Endothelial cell of umbilical vein (primary cell): ENCODE measurements around the gene COL28A1. TPM values are rescaled to one million over a fixed set of nuclear protein-coding genes. Genes with fewer than 3 reads are reported as not detected.

Experiments
- BruUV-seq: library from RNA; stranded (reverse); fragments of 400-500 nt; replicated peaks from 2 replicates; lab custom pipeline; 2021; lab: Mats Ljungman, UMichigan
- CTCF ChIA-PET: fragments of 300-600, 350-600 bp; sonication (Branson Sonifier 250); formaldehyde crosslinking; loops from one replicate; lab custom pipeline; 2021; ENCODE audit warnings: antibody characterized with exemption, inconsistent platforms; lab: Charles Lee
- POLR2A ChIA-PET: fragments of 300-600, 350-600 bp; sonication (Branson Sonifier 250); formaldehyde crosslinking; loops from one replicate; lab custom pipeline; 2021; ENCODE audit warnings: antibody characterized with exemption, inconsistent platforms; lab: Charles Lee
- DNase-seq: peaks from one replicate; pipeline ENCODE4 v3.0.0-alpha.2; 2011; ENCODE audit warnings: low read depth, low spot score
- FAIRE-seq: peaks from 2 replicates; lab custom pipeline; 2011; peaks lifted over from hg19 to GRCh38; lab: Jason Lieb, UNC
- H2AFZ ChIP-seq: 2 replicates; pipeline ENCODE4 v1.6.0; 2012; ENCODE audit warnings: low read depth, low read length, control low read depth, inconsistent platforms
- H3K27ac ChIP-seq: 2 replicates; pipeline ENCODE4 v1.5.1; 2011; ENCODE audit warnings: low read depth, mild to moderate bottlenecking, control low read depth, low read length, moderate library complexity; ENCODE audit not compliant: insufficient read depth
- H3K27me3 ChIP-seq, 2 experiments: 2 replicates each; pipeline versions ENCODE4 v1.6.0 to v1.6.1; 2011; ENCODE audit warnings: low read length in 2 of 2, mixed read lengths in 1 of 2; ENCODE audit not compliant: control insufficient read depth in 2 of 2, insufficient read depth in 2 of 2
- H3K36me3 ChIP-seq, 2 experiments: 2 replicates in 1 of 2; 3 replicates in 1 of 2; pipeline ENCODE4 v1.5.1; 2011; ENCODE audit warnings: low read length in 2 of 2, mild to moderate bottlenecking in 1 of 2, moderate library complexity in 1 of 2; ENCODE audit not compliant: control insufficient read depth in 2 of 2, insufficient read depth in 2 of 2; ENCODE audit errors: extremely low read depth in 1 of 2
- H3K4me1 ChIP-seq: 3 replicates; pipeline ENCODE4 v1.5.1; 2011; ENCODE audit warnings: mild to moderate bottlenecking, low read length; ENCODE audit not compliant: control insufficient read depth, insufficient read depth; ENCODE audit errors: extremely low read depth
- H3K4me2 ChIP-seq: 2 replicates; pipeline ENCODE4 v1.6.1; 2011; ENCODE audit warnings: low read length, control low read depth, mixed read lengths; ENCODE audit not compliant: insufficient read depth
- H3K4me3 ChIP-seq, 3 experiments: fragments of 200-600 bp in 1 of 3; sonication (generic), shearing (Covaris generic) in 1 of 3; replicated peaks in 1 of 3; 2 replicates each; pipeline ENCODE4 v1.5.1; 2011 to 2016; ENCODE audit warnings: control low read depth in 3 of 3, low read length in 3 of 3, mild to moderate bottlenecking in 2 of 3, inconsistent platforms in 1 of 3, low read depth in 1 of 3, moderate library complexity in 1 of 3; ENCODE audit not compliant: insufficient read depth in 1 of 3
- H3K79me2 ChIP-seq: 2 replicates; pipeline ENCODE4 v1.6.0; 2012; ENCODE audit warnings: low read length, inconsistent platforms; ENCODE audit not compliant: control insufficient read depth, insufficient read depth
- H3K9ac ChIP-seq: replicated peaks from 2 replicates; pipeline ENCODE3; 2011; ENCODE audit warnings: low read length, control low read depth; ENCODE audit not compliant: insufficient read depth; ENCODE audit errors: extremely low read depth
- H3K9me1 ChIP-seq: replicated peaks from 3 replicates; pipeline ENCODE4 v1.6.0; 2011; ENCODE audit warnings: mild to moderate bottlenecking, low read length; ENCODE audit not compliant: control insufficient read depth, insufficient read depth; ENCODE audit errors: extremely low read depth
- H3K9me3 ChIP-seq: replicated peaks from 2 replicates; pipeline ENCODE4 v1.5.1; 2012; ENCODE audit warnings: low read length, inconsistent platforms; ENCODE audit not compliant: control insufficient read depth, insufficient read depth
- H4K20me1 ChIP-seq: replicated peaks from 2 replicates; pipeline ENCODE3; 2011; ENCODE audit warnings: mild to moderate bottlenecking, low read length; ENCODE audit not compliant: control insufficient read depth, insufficient read depth; ENCODE audit errors: extremely low read depth
- EZH2 ChIP-seq: IDR thresholded peaks from 2 replicates; pipeline ENCODE4 v1.6.1; 2012; ENCODE audit warnings: borderline replicate concordance, low read depth, mild to moderate bottlenecking, moderate library complexity, low read length, inconsistent platforms; ENCODE audit not compliant: severe bottlenecking
- FOS ChIP-seq: IDR thresholded peaks from 2 replicates; pipeline ENCODE4 v1.6.1; 2011; ENCODE audit warnings: mild to moderate bottlenecking, low read length, moderate library complexity, borderline replicate concordance; ENCODE audit not compliant: insufficient read depth
- GATA2 ChIP-seq: IDR thresholded peaks from 2 replicates; pipeline ENCODE4 v1.7.0; 2011; ENCODE audit warnings: low read depth, mild to moderate bottlenecking, moderate library complexity, mixed read lengths, low read length; ENCODE audit not compliant: insufficient read length, insufficient read depth
- JUN ChIP-seq: IDR thresholded peaks from 2 replicates; pipeline ENCODE4 v1.6.1; 2011; ENCODE audit warnings: borderline replicate concordance, low read depth; ENCODE audit not compliant: insufficient read length, insufficient read depth
- MYC ChIP-seq: IDR thresholded peaks from one replicate; pipeline ENCODE4 v1.6.1; 2011; ENCODE audit warnings: mild to moderate bottlenecking, low read depth, low read length
- POLR2A ChIP-seq: IDR thresholded peaks from 2 replicates; pipeline ENCODE4 v1.6.1; 2012; ENCODE audit warnings: low read depth, mild to moderate bottlenecking, control low read depth, low read length
- POLR2AphosphoS5 ChIP-seq: IDR thresholded peaks from 2 replicates; pipeline ENCODE4 v1.6.1; 2012; ENCODE audit warnings: low read depth, mild to moderate bottlenecking, control low read depth, low read length, moderate library complexity; ENCODE audit not compliant: insufficient read depth
- dilution Hi-C: fragments of 300-500 bp; cut with MboI; formaldehyde crosslinking; loops from one replicate; pipeline ENCODE4 v1.15.0; 2019; ENCODE audit warnings: low sequenced_read_pairs; ENCODE audit not compliant: extremely low pct_ligation_motif_present
- intact Hi-C: fragments of 100-400 bp; cut with micrococcal nuclease; formaldehyde crosslinking; loops from one replicate; pipeline ENCODE4 v1.10.0; 2022
- polyA plus RNA-seq, 4 experiments: library from polyadenylated mRNA; depleted of rRNA in 3 of 4; stranded (reverse) in 3 of 4; unstranded in 1 of 4; fragments of >200 nt; gene quantifications; 2 replicates each; pipeline versions ENCODE4 v1.2.1 to v1.2.3, GENCODE V29; 2011 to 2012; ENCODE audit warnings: missing spikeins in 1 of 4
- total RNA-seq: library from RNA; stranded (reverse); gene quantifications from 2 replicates; pipeline ENCODE4 v1.2.3, GENCODE V29; 2021
- TF ChIP-seq, protein P1 (sequence below): IDR thresholded peaks from 2 replicates; pipeline ENCODE4 v1.6.1; 2011; ENCODE audit not compliant: insufficient read depth, insufficient read length
- TF ChIP-seq, protein P2 (sequence below), 2 donors: IDR thresholded peaks; 1 replicate in 1 of 2; 2 replicates in 1 of 2; pipeline ENCODE4 v1.5.1; 2011; ENCODE audit warnings: low read length in 2 of 2, mild to moderate bottlenecking in 2 of 2, moderate library complexity in 2 of 2, control low read depth in 1 of 2, inconsistent platforms in 1 of 2, low read depth in 1 of 2; ENCODE audit not compliant: insufficient read depth in 1 of 2; ENCODE audit errors: extremely low read depth in 1 of 2

The COL28A1 gene
- total and polyA plus RNA-seq, 2 donors (not counting 3 experiments of a cell fraction or from before 2014, with no cell fraction given), result not detected

DNA sequence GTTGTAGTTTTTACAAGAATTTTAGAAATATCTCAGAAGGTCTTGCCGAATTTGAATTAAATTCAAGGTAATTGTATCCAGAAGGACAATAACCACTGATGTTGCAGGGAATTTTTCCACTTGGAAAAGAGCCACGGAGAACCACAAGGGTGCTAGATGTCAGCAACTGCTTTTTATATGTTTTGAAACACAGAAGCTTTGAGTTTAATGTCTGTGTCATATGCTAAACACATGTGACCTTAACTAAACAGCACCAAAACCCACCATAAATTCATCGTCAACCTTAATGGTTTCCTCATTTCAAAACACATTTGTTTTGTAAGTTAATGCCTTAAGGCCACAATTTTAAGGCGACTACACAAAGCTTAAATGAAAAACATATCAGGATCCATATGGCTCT lies 106.9 kb downstream of the COL28A1 start:
- no peaks in the 10 kb centered on the region for H3K9me1 ChIP-seq
- dilution Hi-C loops, result no loop called here
- H3K4me1 ChIP-seq, result peaks cover 2% of the 10 kb centered on the region
- intact Hi-C loops, result no loop called here
- no peak overlapping the region for H2AFZ ChIP-seq
- TF ChIP-seq FOS, result no peak
- TF ChIP-seq POLR2AphosphoS5, result no peak
- TF ChIP-seq JUN, result no peak
- TF ChIP-seq, protein P1, sequence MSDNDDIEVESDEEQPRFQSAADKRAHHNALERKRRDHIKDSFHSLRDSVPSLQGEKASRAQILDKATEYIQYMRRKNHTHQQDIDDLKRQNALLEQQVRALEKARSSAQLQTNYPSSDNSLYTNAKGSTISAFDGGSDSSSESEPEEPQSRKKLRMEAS, result no peak
- TF ChIP-seq POLR2A, result no peak
- no TSS peak for BruUV-seq
- H3K4me3 ChIP-seq, result no peak overlapping the region
- H4K20me1 ChIP-seq, result no peaks in the 10 kb centered on the region
- no peaks in the 10 kb centered on the region for H3K36me3 ChIP-seq
- H3K4me2 ChIP-seq, result no peak overlapping the region
- CTCF ChIA-PET, result interaction anchor here (1.2 to 1.4 kb wide), 2 partner anchors 10 to 113 kb away, joined by 3 read pairs; no protein-coding TSS in a partner anchor
- H3K9me3 ChIP-seq, result no peaks in the 10 kb centered on the region
- FAIRE-seq (no peak), DNase-seq (no peak)
- H3K79me2 ChIP-seq, result no peaks in the 10 kb centered on the region
- no peak overlapping the region for H3K27ac ChIP-seq
- H3K9ac ChIP-seq, result no peak overlapping the region
- POLR2A ChIA-PET, result no interaction called here
- H3K27me3 ChIP-seq, result no peaks in the 10 kb centered on the region

GRCh38 chr7:7427363-7427762 lies 108.3 kb downstream of the COL28A1 start:
- H3K9me1 ChIP-seq, result no peaks in the 10 kb centered on the region
- H2AFZ ChIP-seq, result no peak overlapping the region
- TF ChIP-seq, protein P2, sequence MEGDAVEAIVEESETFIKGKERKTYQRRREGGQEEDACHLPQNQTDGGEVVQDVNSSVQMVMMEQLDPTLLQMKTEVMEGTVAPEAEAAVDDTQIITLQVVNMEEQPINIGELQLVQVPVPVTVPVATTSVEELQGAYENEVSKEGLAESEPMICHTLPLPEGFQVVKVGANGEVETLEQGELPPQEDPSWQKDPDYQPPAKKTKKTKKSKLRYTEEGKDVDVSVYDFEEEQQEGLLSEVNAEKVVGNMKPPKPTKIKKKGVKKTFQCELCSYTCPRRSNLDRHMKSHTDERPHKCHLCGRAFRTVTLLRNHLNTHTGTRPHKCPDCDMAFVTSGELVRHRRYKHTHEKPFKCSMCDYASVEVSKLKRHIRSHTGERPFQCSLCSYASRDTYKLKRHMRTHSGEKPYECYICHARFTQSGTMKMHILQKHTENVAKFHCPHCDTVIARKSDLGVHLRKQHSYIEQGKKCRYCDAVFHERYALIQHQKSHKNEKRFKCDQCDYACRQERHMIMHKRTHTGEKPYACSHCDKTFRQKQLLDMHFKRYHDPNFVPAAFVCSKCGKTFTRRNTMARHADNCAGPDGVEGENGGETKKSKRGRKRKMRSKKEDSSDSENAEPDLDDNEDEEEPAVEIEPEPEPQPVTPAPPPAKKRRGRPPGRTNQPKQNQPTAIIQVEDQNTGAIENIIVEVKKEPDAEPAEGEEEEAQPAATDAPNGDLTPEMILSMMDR (IDR thresholded peaks at IDR 0.05; ENCODE audit: extremely low read depth in 1 of 2, insufficient read depth in 1 of 2, low read depth in 1 of 2, low read length in 2 of 2), result no peak
- TF ChIP-seq POLR2AphosphoS5, result no peak
- no peak for TF ChIP-seq GATA2
- TF ChIP-seq MYC, result no peak
- TF ChIP-seq POLR2A, result no peak
- TF ChIP-seq, protein P1, result no peak
- no peak for TF ChIP-seq FOS
- TF ChIP-seq JUN, result no peak
- TF ChIP-seq EZH2, result no peak
- BruUV-seq, result no TSS peak
- ChIA-PET CTCF (interaction anchor here (0.8 to 4.0 kb wide), 3 partner anchors 8 to 763 kb away, joined by 3 to 23 read pairs (median 21); no protein-coding TSS in a partner anchor), POLR2A (no interaction called here)
- H3K9me3 ChIP-seq, result no peaks in the 10 kb centered on the region
- no peak overlapping the region for H3K4me2 ChIP-seq
- no peak for DNase-seq
- no peak overlapping the region for H3K27ac ChIP-seq
- H3K4me1 ChIP-seq, result peaks cover 2% of the 10 kb centered on the region
- intact Hi-C loops (no loop called here), dilution Hi-C loops (no loop called here)
- H3K79me2 ChIP-seq, result no peaks in the 10 kb centered on the region
- H3K27me3 ChIP-seq, result peaks cover 0 to 2% of the 10 kb centered on the region in 2 experiments
- H3K36me3 ChIP-seq, result no peaks in the 10 kb centered on the region
- H3K9ac ChIP-seq, result no peak overlapping the region
- H4K20me1 ChIP-seq, result no peaks in the 10 kb centered on the region
- no peak for FAIRE-seq
- no peak overlapping the region for H3K4me3 ChIP-seq
